ENCODE results near the gene TUBB.

DNA sequence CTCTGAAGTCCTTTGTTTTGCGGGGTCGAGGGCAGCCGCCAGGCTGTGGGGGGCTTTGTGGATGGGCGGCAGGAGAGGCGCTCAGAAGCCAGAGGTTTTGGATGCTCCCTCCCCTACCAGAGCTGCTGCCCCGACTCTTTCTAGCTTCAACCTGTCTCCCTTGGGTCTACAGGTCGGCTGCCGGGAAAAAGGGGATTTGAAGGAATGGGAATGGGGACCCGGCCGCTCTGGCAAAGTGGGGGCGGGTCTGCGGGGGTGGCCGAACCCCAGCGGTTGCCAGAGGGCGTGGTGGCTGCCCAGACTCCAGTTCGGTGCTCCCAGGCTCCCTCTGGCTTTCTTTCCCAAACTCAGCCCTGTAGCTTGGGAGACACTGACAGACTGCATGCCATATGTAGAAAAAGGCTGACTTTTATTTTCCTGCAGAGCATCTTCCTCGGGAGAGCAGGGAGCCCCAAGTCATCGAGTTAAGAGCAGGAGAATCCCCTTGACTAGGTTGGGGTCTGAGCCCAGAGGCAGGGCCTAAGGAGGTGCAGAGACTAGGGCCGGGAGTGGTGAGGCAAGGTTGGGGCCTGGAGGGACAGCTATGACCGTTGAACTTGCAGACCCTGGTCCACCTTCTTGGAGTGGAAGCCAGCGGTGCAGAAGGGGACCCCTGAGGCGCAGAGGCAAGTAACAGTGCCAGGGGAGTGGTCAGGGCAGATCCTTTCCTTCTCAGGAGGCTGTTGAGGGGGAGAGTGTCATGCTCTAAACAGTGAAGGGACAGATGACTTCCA is 32.3 kb upstream of the TUBB start:
- TF ChIP-seq, protein P1, sequence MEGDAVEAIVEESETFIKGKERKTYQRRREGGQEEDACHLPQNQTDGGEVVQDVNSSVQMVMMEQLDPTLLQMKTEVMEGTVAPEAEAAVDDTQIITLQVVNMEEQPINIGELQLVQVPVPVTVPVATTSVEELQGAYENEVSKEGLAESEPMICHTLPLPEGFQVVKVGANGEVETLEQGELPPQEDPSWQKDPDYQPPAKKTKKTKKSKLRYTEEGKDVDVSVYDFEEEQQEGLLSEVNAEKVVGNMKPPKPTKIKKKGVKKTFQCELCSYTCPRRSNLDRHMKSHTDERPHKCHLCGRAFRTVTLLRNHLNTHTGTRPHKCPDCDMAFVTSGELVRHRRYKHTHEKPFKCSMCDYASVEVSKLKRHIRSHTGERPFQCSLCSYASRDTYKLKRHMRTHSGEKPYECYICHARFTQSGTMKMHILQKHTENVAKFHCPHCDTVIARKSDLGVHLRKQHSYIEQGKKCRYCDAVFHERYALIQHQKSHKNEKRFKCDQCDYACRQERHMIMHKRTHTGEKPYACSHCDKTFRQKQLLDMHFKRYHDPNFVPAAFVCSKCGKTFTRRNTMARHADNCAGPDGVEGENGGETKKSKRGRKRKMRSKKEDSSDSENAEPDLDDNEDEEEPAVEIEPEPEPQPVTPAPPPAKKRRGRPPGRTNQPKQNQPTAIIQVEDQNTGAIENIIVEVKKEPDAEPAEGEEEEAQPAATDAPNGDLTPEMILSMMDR (IDR thresholded peaks at IDR 0.05 in 2 of 3, conservative IDR thresholded peaks at IDR 0.05 in 1 of 3; ENCODE audit: borderline replicate concordance in 1 of 3, insufficient read depth in 1 of 3, low read depth in 2 of 3, low read length in 2 of 3): peak in 1 of 3 experiments; percentile 14; a peak in 1 of 6 replicates
- TF ChIP-seq POLR2A (IDR thresholded peaks at IDR 0.05; ENCODE audit: borderline replicate concordance, extremely low read depth, insufficient read depth, insufficient read length) (no peak), EZH2 (IDR thresholded peaks at IDR 0.05) (no peak), RAD21 (IDR thresholded peaks at IDR 0.05; ENCODE audit: low read depth) (no peak), EZH2phosphoT487 (IDR thresholded peaks at IDR 0.05; ENCODE audit: borderline replicate concordance) (no peak), POLR2AphosphoS5 (IDR thresholded peaks at IDR 0.05; ENCODE audit: low read depth, low read length) (no peak), CEBPB (IDR thresholded peaks at IDR 0.05; ENCODE audit: low read depth) (no peak), ZNF274 (IDR thresholded peaks at IDR 0.05; ENCODE audit: low read depth, low read length) (no peak), SIN3A (IDR thresholded peaks at IDR 0.05; ENCODE audit: low read depth) (no peak), SP1 (IDR thresholded peaks at IDR 0.05; ENCODE audit: low read depth) (no peak), CBX3 (IDR thresholded peaks at IDR 0.05; ENCODE audit: low read depth) (no peak), FOSL1 (IDR thresholded peaks at IDR 0.05; ENCODE audit: low read depth) (no peak)
- TF ChIP-seq, protein P2, sequence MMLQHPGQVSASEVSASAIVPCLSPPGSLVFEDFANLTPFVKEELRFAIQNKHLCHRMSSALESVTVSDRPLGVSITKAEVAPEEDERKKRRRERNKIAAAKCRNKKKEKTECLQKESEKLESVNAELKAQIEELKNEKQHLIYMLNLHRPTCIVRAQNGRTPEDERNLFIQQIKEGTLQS (IDR thresholded peaks at IDR 0.05): no peak

Measured in HCT116 (cell line).